HG03103 (cell line): ENCODE results near the gene OSBPL8.

Source experiments
- ATAC-seq: cut with Tn5 transposase; IDR thresholded peaks from one replicate; pipeline ENCODE4 v1.9.1; 2021; ENCODE audit warnings: low read depth; ENCODE audit not compliant: unreplicated experiment

OSBPL8 gene, protein sequence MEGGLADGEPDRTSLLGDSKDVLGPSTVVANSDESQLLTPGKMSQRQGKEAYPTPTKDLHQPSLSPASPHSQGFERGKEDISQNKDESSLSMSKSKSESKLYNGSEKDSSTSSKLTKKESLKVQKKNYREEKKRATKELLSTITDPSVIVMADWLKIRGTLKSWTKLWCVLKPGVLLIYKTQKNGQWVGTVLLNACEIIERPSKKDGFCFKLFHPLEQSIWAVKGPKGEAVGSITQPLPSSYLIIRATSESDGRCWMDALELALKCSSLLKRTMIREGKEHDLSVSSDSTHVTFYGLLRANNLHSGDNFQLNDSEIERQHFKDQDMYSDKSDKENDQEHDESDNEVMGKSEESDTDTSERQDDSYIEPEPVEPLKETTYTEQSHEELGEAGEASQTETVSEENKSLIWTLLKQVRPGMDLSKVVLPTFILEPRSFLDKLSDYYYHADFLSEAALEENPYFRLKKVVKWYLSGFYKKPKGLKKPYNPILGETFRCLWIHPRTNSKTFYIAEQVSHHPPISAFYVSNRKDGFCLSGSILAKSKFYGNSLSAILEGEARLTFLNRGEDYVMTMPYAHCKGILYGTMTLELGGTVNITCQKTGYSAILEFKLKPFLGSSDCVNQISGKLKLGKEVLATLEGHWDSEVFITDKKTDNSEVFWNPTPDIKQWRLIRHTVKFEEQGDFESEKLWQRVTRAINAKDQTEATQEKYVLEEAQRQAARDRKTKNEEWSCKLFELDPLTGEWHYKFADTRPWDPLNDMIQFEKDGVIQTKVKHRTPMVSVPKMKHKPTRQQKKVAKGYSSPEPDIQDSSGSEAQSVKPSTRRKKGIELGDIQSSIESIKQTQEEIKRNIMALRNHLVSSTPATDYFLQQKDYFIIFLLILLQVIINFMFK

DNA sequence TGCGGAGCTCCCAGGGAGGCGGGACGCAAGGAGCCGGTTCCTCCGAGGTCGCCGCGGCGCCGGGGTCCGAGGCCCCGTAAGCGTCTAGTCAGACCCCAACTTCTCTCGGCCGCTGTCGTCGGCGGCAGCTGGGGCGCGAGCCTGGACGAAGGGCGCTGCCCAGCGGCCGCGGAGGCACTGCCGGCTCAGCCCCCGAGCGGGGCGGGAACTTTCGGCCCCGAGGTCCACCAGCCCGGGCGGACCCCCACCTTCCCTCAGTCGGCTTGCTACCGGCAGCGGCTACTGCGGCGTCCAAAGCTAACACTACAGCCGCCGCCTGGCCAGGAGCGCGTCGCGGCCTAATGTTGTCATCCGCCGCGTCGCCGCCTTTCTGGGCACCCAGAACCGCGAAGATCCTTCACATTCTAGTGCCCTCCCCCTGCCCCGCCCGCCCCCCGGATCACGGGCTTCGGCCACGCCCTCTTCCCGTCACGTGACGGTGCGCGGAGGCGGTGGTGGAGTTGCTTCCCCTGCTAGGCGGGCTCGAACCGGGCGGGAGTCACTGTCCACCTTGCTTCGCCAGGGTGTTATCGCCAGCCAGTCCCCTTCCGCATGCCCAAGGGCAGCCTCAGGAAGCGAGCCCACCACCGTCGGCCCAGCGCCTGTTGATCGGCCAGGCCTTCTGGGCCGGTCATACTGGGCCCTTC is at the start of gene OSBPL8:
OSBPL8 (minus strand) TSS at position 372 of the 686 bp plus-strand sequence. CDS start 72,220 bp downstream, outside the sequence.
- peak; percentile 71 for ATAC-seq

DNA sequence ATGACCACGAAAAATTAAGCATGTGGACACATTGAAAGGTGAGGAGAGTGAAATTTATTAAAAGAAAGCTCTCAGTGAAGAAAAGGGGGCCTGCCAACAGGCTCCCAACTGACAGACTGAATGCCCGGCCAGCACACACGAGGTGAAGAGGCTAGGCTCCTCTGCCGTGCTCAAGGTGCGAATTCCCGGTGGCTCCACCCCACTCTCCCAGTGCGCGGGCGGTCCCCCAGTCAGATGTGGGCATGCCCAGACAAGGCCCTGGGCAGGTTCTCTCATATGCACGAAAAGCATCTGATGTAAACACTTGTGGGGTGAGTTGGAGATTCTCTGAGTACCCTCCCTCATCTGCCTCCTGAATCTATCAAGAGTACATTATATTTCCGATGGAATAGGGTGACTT is 48.5 kb upstream of the OSBPL8 start:
- no peak for ATAC-seq

DNA sequence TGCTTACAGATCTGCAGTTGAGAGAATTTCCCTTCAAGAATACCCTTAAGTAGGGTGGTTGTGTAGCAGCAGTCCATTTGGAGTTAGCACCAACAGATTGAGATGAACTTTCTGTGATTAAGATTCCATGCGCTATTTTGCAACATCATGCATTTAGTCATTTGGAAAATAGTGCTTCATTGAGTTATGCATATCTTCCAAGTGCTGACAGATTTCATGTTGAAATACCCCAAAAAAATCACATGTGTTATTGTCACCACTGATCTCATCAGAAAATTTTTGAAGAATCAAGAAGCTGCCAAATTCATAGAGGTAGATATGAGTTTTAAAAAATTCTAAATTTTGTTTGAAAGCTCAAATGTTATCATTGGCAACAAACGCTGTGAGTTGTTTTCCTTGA is 35.5 kb upstream of the OSBPL8 start:
- no peak for ATAC-seq

DNA sequence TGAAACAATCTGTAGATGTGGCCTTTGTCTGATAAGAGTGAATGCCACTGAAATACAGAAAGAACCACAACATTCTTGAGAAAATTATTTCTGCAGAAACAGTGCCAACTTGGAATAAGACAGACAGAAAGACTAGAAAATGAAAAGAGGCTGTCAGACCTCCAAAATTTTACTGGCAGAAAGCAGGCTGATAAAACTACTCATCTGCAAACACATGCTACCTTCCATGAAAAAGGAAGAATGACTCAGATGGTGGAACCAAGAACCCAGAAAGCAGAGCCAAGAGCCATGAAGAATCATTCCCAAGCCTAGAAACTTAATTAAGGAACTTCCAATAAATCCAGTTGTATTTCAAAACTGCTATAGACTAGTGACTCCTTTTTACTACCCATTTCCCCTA is 31.9 kb upstream of the OSBPL8 start:
- no peak for ATAC-seq

DNA sequence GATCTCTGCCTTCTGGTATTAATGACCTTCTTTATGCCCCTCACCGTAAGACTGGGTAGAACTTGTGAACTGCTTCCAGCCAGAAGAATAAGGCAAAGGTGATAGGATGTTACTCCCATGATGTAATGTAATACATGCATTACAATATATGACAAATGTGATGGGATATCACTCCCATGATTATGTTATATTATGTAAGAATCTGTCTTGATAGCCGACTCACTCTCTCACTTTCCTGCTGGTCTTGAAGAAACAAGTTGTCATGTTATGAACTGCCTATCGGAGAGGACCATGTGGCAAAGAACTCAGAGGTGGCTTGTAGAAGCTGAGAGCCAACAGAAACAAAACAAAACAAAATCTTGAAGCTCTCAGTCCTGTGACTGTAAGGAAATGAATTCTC is 30.6 kb upstream of the OSBPL8 start:
- no peak for ATAC-seq

DNA sequence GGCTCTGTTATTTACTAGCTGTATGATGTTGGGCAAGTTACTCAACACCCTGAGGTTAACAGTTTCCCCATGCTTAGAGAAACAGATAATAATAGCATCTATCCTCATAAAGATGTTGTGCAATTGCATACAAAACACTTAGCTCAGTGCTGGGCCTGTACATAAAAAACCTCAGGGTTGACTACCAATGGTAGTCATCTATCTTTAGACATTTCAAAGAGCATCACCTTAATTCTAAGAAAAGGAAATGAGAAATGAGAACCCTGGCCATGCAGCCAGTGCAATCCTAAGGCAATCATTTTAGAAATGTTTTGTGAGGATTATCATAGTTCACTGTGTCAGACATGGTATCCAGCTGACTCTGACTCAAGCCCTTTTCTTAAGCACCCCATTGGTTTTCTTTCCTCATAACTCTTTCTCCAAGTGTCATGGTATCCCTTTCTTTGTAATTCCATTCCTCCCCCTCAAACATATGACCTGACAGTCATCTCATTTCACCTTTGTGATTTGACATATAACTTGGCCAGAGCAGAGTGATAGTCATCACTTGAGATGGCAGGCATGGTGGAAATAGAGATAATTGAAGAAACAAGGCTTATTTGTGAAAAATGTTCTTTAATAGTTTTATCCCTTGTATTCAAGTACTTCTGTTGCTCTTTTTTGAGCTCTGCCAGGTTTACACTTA is 29.5 kb upstream of the OSBPL8 start:
- ATAC-seq = no peak

DNA sequence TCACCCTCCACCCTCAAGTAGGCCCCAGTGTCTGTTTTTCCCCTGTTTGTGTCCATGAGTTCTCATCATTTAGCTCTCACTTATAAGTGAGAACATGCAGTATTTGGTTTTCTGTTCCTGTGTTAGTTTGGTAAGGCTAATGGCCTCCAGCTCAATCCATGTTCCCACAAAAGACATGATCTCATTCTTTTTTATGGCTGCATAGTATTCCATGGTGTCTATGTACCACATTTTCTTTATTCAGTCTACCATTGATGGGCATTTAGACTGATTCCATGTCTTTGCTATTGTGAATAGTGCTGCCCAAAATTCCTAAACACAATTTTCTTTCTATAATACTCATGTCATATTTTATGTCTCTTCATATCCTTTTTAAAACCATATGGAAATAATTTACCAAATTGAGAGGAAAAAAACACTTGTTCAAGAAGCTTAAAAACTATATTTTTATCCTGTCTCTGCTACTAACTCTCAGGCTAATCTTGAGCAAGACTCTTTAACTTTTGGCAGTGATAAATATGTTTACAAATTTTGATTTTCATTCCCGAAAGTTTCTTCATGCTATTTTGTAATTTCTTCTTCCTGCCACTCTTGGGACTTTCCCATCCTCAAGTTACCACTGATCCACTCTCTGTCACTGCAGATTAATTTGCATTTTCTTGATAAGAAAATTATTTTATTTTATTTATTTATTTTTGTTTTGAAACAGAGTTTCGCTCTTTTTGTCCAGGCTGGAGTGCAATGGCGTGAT is 28.0 kb upstream of the OSBPL8 start:
- no peak for ATAC-seq

DNA sequence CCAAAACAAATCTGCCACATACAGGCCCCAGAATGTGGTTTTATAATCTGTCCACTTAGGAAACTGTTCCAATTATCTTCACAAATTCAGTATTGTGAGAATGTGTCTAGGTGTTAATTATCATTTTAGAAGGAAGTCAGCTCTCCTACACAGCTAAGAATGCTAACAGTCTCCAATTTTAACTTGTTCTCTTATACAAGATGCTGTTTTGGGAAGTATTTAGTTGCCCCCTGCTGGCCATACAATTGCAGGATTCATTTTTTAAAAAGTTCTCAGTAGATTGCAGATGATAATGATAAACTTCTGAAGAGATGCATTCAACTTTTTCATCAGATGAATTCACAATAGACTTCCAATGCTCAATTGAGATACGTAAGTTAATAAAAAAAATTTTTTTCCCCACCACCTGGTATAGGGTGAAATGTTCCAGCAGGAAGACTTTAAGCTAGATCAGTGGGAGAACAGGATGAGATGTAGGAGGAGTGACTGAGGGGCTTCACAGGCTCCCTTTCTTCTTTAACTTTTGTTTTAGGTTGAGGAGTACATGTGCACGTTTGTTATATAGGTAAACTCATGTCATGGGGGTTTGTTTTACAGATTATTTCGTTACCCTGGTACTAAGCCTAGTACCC is 27.3 kb upstream of the OSBPL8 start:
- no peak for ATAC-seq

DNA sequence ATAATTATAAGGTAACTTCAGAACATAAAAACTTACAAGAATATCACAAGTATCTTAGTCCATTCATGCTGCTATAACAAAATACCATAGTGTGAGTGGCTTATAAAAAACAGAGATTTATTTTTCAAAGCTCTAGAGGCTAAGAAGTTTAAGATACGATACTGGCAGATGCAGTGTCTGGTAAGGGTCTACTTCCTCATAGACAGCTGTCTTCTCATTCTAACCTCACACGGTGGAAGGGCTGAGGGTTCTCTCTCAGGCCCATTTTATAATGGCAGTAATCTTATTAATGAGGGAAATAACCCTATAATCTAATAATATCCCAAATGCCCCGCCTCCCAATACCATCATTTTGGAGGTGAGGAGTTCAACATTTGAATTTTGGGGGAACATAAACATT is 23.7 kb upstream of the OSBPL8 start:
- ATAC-seq = no peak

DNA sequence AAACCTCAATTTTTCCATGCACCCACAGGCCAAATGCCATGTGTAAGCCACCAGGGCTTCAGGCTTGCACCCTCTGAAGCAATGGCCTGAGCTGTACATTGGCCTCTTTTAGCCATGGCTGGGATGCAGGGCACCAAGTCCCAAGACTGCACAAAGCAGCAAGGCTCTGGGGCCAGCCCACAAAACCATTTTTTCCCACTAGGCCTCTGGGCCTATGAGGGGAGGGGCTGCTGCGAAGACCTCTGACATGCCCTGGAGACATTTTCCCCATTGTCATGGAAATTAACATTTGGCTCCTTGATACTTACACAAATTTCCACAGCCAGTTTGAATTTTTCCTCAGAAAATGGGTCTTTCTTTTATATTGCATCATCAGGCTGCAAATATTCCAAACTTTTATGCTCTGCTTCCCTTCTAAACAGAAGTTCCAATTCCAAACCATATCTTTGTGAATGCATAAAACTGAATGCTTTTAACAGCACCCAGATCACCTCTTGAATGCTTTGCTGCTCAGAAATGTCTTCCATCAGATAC is 14.3 kb upstream of the OSBPL8 start:
- no peak for ATAC-seq

DNA sequence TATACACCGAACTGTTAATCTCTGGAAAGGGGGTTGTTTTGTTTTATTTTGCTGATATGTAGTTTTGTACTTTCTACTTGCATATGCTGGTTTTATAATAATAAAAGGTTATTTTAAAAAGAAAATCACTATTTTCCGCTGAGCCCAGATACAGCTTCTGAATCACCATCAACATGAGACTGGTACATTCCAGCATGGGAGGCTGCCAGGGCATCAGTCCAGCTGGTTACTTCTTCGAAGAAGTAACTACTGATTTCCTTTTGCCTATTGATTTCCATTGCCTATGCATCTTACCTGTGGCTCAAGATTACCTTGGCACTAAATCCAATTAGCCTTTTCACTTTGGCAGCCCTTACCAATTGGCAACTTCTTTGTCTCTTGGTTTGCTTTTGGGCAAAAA is 11.7 kb upstream of the OSBPL8 start:
- no peak for ATAC-seq

DNA sequence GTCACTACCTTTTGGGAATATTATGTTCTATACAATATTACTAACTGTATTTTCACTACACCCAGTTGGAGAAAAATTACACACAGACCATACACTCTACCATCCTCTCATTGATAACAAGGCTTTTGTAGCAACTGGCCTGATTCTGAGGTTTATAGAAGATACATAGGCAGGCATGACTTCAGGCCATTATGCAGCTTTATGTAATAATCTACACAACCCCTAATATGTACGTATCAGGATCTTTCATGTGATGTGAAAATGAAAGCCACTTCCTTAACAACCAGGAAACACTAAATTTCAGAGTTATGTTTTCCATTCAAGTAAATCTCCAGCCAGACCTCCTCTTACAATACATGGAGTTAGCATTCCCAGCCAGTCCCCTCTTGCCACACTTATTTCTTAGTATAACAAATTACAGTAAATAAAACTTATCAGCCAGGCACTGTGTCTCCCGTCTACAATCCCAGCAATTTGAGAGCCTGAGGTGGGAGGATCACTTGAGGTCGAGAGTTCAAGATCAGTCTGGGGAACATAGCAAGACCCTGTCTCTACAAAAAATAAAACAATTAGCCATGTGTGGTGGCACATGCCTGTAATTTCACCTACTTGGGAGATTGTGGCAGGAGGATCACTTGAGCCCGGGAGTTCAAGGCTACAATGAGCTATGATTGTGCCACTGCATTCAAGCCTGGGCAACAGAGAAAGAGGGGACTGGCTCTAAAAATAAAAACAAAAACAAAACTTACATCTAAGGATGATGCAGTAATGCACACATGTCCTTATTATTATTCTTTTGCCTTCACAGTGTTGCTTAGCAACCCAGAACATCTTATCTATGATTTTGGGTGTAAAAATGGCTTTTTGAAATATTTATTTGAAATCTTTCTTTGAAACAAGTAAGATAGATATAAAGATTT is 10.4 kb upstream of the OSBPL8 start:
- peak; percentile 56 for ATAC-seq

DNA sequence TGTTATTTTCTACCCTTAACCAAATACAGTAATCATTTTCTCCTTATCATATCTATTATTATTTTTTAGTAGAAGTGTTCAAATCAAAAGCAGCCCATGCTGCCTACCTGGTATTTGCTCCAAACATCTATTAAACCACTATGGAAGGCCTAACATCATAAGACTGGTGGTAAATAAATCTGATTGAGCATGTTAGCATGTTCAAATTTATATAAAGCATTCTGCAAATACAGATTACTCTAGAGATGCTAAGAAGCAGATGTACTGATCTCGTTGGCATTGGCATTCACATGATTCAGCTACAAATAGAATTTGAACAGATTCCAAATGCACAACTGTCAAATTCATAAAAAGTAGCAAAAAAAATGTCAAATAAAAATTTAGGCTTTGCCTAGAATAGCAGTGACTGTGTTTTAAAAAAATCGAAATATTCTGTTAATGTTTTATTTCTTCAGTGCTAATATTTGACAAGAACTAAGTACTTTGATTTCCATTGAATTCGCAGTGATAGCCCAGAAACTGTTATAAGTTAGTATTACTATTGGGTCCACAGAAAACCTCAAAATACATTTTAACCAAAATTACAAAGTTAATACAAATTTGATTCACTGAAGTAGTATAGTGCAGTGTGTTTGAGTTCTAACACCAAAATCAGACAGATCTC is 9.4 kb upstream of the OSBPL8 start:
- ATAC-seq = no peak

DNA sequence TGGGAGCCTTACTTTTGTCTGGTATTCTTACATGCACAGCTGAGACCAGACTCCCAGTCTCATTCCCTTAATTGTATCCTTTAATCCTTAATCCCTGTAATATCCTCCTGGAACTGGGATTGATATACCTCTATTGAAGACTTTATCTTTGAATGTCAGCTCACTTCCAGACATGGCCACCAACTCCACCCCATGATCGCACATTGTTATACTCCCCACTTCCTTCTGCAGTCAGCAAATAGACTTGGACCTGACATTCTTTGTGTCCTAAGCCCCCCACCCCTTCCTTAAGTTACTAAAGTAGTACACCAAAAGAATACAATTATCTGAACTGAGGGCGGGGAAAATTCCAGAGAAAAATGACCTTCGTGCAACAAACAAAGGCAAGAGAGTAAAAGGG is 8.6 kb upstream of the OSBPL8 start:
- ATAC-seq = no peak

DNA sequence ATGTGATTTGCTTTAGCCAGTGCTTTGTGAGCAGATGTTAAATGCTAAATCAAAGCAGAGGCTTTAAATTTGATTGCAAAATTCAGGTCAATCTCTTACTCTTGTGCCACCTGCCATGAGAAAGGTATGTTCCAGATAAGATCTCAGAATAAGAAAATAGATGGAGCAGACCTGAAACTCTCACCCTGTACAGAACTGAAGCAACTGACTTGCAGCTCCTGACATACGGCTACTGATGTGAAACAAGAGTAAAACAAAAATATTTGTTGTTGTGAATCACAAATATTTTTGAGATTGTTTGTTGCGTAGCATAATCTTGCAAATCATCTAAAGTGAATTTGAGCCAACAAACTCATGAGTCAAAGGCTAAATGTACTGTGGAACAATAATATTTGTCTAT is 3.5 kb upstream of the OSBPL8 start:
- no peak for ATAC-seq

DNA sequence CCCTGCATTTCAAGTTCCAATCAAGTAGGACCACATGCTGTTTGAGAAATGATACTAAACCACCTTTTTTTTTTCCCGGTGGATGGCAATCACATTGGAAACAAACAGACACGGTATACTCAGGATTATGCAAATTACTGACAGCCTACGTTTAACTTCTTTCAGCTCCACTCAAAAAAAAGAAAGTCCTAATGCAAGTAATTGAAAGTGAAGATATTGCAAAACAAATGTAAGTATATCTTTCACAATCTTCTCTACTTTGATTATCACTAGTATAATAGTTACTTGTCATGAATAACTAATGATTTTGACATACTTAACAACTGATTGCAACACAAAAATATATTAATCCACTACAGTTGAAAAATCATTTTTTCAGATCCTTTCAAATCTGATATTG is 2.6 kb upstream of the OSBPL8 start:
- ATAC-seq = no peak

DNA sequence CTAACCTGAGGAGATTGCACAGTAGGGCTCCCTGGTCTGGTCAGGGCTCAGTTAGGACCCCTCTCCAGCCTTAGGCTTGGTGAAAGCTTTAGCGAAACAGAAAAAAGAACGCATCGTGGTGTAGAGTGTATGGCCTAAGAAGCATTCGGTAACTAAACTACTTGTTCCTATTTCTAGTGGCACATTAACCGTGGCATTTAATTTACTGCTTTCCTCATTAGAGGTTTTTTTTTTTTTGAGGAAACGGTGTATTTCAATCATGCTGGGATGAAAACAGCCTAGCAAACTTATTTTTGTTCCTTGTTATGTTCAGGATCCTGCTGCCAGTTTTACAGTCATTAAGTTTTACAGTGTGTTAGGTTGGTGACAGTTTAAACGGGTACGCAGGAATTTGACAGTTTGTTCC is 518 bp upstream of the OSBPL8 start:
- ATAC-seq = peak; percentile 27
